DOHH2 (cell line): ENCODE measurements around the gene RNF175.
A peak's percentile ranks its signal among the peaks of the same experiment; 100 is the strongest.

ENCODE experiments used
- CTCF ChIP-seq: fragments of 200-600 bp; sonication (generic); IDR thresholded peaks from one replicate; pipeline ENCODE4 v1.5.1; 2014; ENCODE audit warnings: antibody characterized with exemption, mild to moderate bottlenecking, low read depth, low read length; ENCODE audit not compliant: poor library complexity, severe bottlenecking
- EZH2phosphoT487 ChIP-seq: fragments of 200-600 bp; sonication (generic); IDR thresholded peaks from 2 replicates; pipeline ENCODE4 v1.6.1; 2017; ENCODE audit warnings: borderline replicate concordance, mild to moderate bottlenecking, antibody characterized with exemption, low read length, moderate library complexity, mixed read lengths

GRCh38 chr4:153684182-153684970 is 75.4 kb downstream of the RNF175 start, which contains the start of gene TLR2:
- no peak for TF ChIP-seq CTCF
- TF ChIP-seq EZH2phosphoT487: peak; percentile 32; the same call in 1 of the 2 replicates
